HepG2 (cell line): ENCODE measurements around the gene LRRC28. TPM values are rescaled to one million over a fixed set of nuclear protein-coding genes. Genes with fewer than 3 reads are reported as not detected.

ENCODE experiments used
- ATAC-seq: fragments of 200-7000 bp; cut with Tn5 transposase; 3 replicates; pipeline ENCODE4 v1.9.1; 2020; ENCODE audit warnings: mild to moderate bottlenecking, moderate library complexity
- BruUV-seq: library from RNA; stranded (reverse); fragments of 400-500 nt; replicated peaks from 2 replicates; lab custom pipeline; 2021; lab: Mats Ljungman, UMichigan
- CTCF ChIA-PET: fragments of 300-600 bp; formaldehyde crosslinking; extraction: SDS; loops from one replicate; lab custom pipeline; 2021; ENCODE audit warnings: low total read pairs, inconsistent platforms, low intra/inter-chr PET ratio; lab: Yijun Ruan, JAX
- POLR2A ChIA-PET: fragments of 350-600 bp; sonication (Branson Sonifier 250); formaldehyde crosslinking; loops from one replicate; lab custom pipeline; 2020; ENCODE audit warnings: antibody characterized with exemption, inconsistent platforms; lab: Yijun Ruan, JAX
- DNase-seq: peaks from one replicate; pipeline ENCODE4 v3.0.0-alpha.2; 2015; ENCODE audit warnings: low spot score
- FAIRE-seq: peaks from 3 replicates; lab custom pipeline; 2011; peaks lifted over from hg19 to GRCh38; lab: Jason Lieb, UNC
- H2AFZ ChIP-seq: one replicate; pipeline ENCODE4 v1.6.1; 2011; ENCODE audit warnings: low read length, inconsistent platforms
- H3K27ac ChIP-seq: fragments of 300-600 bp; 3 replicates; pipeline ENCODE4 v1.8.0; 2011; ENCODE audit warnings: mixed run types, mild to moderate bottlenecking, mixed read lengths, low read length, inconsistent platforms; ENCODE audit not compliant: insufficient read depth; ENCODE audit errors: extremely low read length
- H3K27me3 ChIP-seq, 2 experiments: fragments of 200-600 bp in 1 of 2; 2 replicates in 1 of 2; 3 replicates in 1 of 2; pipeline versions ENCODE4 v1.6.0 to v1.8.0; 2011; ENCODE audit warnings: low read length in 2 of 2, mild to moderate bottlenecking in 2 of 2, moderate library complexity in 2 of 2, inconsistent platforms in 1 of 2; ENCODE audit not compliant: insufficient read depth in 2 of 2, control insufficient read depth in 1 of 2
- H3K36me3 ChIP-seq, 2 experiments: fragments of 200-600 bp in 1 of 2; replicated peaks in 1 of 2; 2 replicates in 1 of 2; 3 replicates in 1 of 2; pipeline versions ENCODE4 v1.5.1 to v1.8.0; 2011; ENCODE audit warnings: low read length in 2 of 2, inconsistent platforms in 1 of 2; ENCODE audit not compliant: insufficient read depth in 2 of 2, control insufficient read depth in 1 of 2
- H3K4me1 ChIP-seq: 2 replicates; pipeline ENCODE4 v1.5.1; 2012; ENCODE audit warnings: low read length, inconsistent platforms; ENCODE audit not compliant: insufficient read depth
- H3K4me2 ChIP-seq: 2 replicates; pipeline ENCODE4 v1.6.0; 2011; ENCODE audit warnings: low read depth, low read length, inconsistent platforms
- H3K4me3 ChIP-seq, 3 experiments: fragments of 200-600 bp in 1 of 3; sonication (generic), shearing (Covaris generic) in 1 of 3; replicated peaks in 1 of 3; 2 replicates each; pipeline ENCODE4 v1.5.1; 2011 to 2016; ENCODE audit warnings: low read length in 3 of 3, inconsistent platforms in 2 of 3, low read depth in 2 of 3, mild to moderate bottlenecking in 2 of 3, control low read depth in 1 of 3, mixed read lengths in 1 of 3; ENCODE audit not compliant: insufficient read depth in 1 of 3
- H3K79me2 ChIP-seq: one replicate; pipeline ENCODE4 v1.6.1; 2011; ENCODE audit warnings: low read length, inconsistent platforms; ENCODE audit not compliant: insufficient read depth
- H3K9ac ChIP-seq: 2 replicates; pipeline ENCODE4 v1.6.0; 2011; ENCODE audit warnings: mild to moderate bottlenecking, low read depth, low read length, inconsistent platforms; ENCODE audit not compliant: insufficient read depth
- H3K9me3 ChIP-seq: 2 replicates; pipeline ENCODE4 v1.5.1; 2012; ENCODE audit warnings: mild to moderate bottlenecking, low read length
- H4K20me1 ChIP-seq: 2 replicates; pipeline ENCODE4 v1.6.0; 2011; ENCODE audit warnings: inconsistent platforms, mild to moderate bottlenecking, low read length, moderate library complexity; ENCODE audit not compliant: insufficient read depth
- CREB1 ChIP-seq, 2 experiments: fragments of 450-650 bp in 1 of 2; IDR thresholded peaks; 2 replicates each; pipeline ENCODE4 v1.6.1; 2016 to 2017; ENCODE audit warnings: control low read depth in 1 of 2, mild to moderate bottlenecking in 1 of 2, missing compliant biosample characterization in 1 of 2, missing genetic modification characterization in 1 of 2
- GATAD2A ChIP-seq: IDR thresholded peaks from 2 replicates; pipeline ENCODE4 v1.6.1; 2016
- NR1H2 ChIP-seq: sonication (generic); formaldehyde crosslinking; IDR thresholded peaks from 2 replicates; pipeline ENCODE4 v1.8.1; 2022; ENCODE audit warnings: low read depth, missing genetic modification reagents, borderline replicate concordance
- POGZ ChIP-seq: sonication (generic); formaldehyde crosslinking; IDR thresholded peaks from 2 replicates; pipeline ENCODE4 v1.4.0; 2020; ENCODE audit warnings: mild to moderate bottlenecking, missing genetic modification reagents
- RAD21 ChIP-seq: fragments of 450-650 bp; formaldehyde crosslinking; IDR thresholded peaks from 2 replicates; pipeline ENCODE4 v1.5.0; 2020; ENCODE audit warnings: mild to moderate bottlenecking
- SNRNP70 ChIP-seq: fragments of 200-400 bp; formaldehyde crosslinking; IDR thresholded peaks from 2 replicates; pipeline ENCODE4 v1.6.1; 2017; ENCODE audit warnings: mild to moderate bottlenecking, low read depth, low read length, moderate library complexity
- ZBTB37 ChIP-seq: sonication (generic); formaldehyde crosslinking; IDR thresholded peaks from 2 replicates; pipeline ENCODE4 v1.4.0; 2020; ENCODE audit warnings: mild to moderate bottlenecking, missing genetic modification reagents
- ZNF205 ChIP-seq: IDR thresholded peaks from 2 replicates; pipeline ENCODE4 v1.6.1; 2018; ENCODE audit warnings: missing biosample characterization, missing genetic modification reagents
- ZNF317 ChIP-seq: sonication (generic); formaldehyde crosslinking; IDR thresholded peaks from 2 replicates; pipeline ENCODE4 v1.5.0; 2020; ENCODE audit warnings: mild to moderate bottlenecking, missing genetic modification reagents
- ZNF354B ChIP-seq: sonication (generic); formaldehyde crosslinking; IDR thresholded peaks from 2 replicates; pipeline ENCODE4 v1.8.0; 2022; ENCODE audit warnings: mild to moderate bottlenecking, missing genetic modification reagents
- ZNF44 ChIP-seq: sonication (generic); formaldehyde crosslinking; IDR thresholded peaks from 2 replicates; pipeline ENCODE4 v1.5.1; 2020; ENCODE audit warnings: mild to moderate bottlenecking, missing genetic modification reagents
- ZNF577 ChIP-seq: sonication (generic); formaldehyde crosslinking; IDR thresholded peaks from 2 replicates; pipeline ENCODE4 v1.4.0; 2020; ENCODE audit warnings: mild to moderate bottlenecking, low read depth, missing genetic modification reagents, borderline replicate concordance
- WGBS: methylation state at CpG from one replicate; pipeline ENCODE4 v1.1.6; 2017; ENCODE audit warnings: low lambda C conversion rate; 5-methylcytosine and 5-hydroxymethylcytosine counted together
- in situ Hi-C: cut with HindIII; loops from 2 replicates; pipeline ENCODE4 v1.10.0; 2017; ENCODE audit warnings: low pct_unique_long_range_greater_than_20kb; ENCODE audit not compliant: extremely low pct_ligation_motif_present
- intact Hi-C: fragments of 100-400 bp; cut with micrococcal nuclease; formaldehyde crosslinking; loops from one replicate; pipeline ENCODE4 v1.10.0; 2022; ENCODE audit not compliant: unreplicated experiment
- polyA plus RNA-seq, 8 experiments: library from polyadenylated mRNA; depleted of rRNA in 3 of 8; stranded (reverse) in 7 of 8; unstranded in 1 of 8; fragments of >200 nt; fragmentation: Illumina TruSeq in 4 of 8; extraction: Trizol in 4 of 8; gene quantifications; 2 replicates each; pipeline versions ENCODE4 v1.2.1 to v1.2.3, GENCODE V29; 2011 to 2016; ENCODE audit warnings: low read depth in 4 of 8, missing spikeins in 1 of 8, mixed read lengths in 1 of 8; ENCODE audit not compliant: insufficient read depth in 1 of 8
- total RNA-seq, 5 experiments: library from RNA; depleted of rRNA; stranded (reverse); fragments of >200 nt; fragmentation: Illumina TruSeq; extraction: Trizol; gene quantifications; 2 replicates each; pipeline ENCODE4 v1.2.3, GENCODE V29; 2016; ENCODE audit warnings: low read depth in 1 of 5
- TF ChIP-seq, protein P1 (sequence below): fragments of 450-650 bp; IDR thresholded peaks from 2 replicates; pipeline ENCODE4 v1.6.1; 2016

LRRC28 gene
- total and polyA plus RNA-seq, 2 of the 13 experiments (the other 11 are each of a cell fraction or from before 2014, with no cell fraction given), result 17.5 to 21.3 TPM

DNA sequence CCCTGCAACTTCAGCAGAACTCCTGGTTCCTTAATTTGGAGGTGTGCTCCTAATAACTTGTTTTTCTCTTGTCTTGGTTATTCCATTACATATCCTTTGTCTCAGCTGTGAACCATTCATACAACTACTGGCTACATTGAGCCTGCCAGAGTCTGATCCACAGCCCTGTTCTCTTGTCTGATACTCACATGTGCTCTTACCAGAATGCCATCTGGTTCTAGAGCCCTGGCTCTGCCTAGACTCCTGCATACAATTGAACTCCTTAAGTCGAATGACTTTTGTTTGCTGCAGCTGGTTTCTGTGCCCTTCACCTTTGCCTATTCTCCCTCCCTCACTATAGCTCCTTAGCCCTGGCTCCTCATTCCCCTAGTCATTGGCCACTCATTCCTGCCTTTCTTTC, 85.5 kb downstream of the LRRC28 start:
- no peaks in the 10 kb centered on the region for H3K79me2 ChIP-seq
- H3K4me2 ChIP-seq, result no peak overlapping the region
- ATAC-seq (no peak), FAIRE-seq (no peak), DNase-seq (no peak)
- ChIA-PET POLR2A (no interaction called here), CTCF (no interaction called here)
- H3K9me3 ChIP-seq, result no peaks in the 10 kb centered on the region
- BruUV-seq, result no TSS peak
- intact Hi-C loops, result no loop called here
- in situ Hi-C loops, result no loop called here
- H3K9ac ChIP-seq, result no peak overlapping the region
- H3K27ac ChIP-seq, result no peak overlapping the region
- 59% methylated on average over 1 of the region's 1 CpG for WGBS
- no peak overlapping the region for H3K4me3 ChIP-seq
- no peaks in the 10 kb centered on the region; a peak in 1 of 5 replicates for H3K36me3 ChIP-seq
- TF ChIP-seq, protein P1, sequence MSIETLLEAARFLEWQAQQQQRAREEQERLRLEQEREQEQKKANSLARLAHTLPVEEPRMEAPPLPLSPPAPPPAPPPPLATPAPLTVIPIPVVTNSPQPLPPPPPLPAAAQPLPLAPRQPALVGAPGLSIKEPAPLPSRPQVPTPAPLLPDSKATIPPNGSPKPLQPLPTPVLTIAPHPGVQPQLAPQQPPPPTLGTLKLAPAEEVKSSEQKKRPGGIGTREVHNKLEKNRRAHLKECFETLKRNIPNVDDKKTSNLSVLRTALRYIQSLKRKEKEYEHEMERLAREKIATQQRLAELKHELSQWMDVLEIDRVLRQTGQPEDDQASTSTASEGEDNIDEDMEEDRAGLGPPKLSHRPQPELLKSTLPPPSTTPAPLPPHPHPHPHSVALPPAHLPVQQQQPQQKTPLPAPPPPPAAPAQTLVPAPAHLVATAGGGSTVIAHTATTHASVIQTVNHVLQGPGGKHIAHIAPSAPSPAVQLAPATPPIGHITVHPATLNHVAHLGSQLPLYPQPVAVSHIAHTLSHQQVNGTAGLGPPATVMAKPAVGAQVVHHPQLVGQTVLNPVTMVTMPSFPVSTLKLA, result peak; percentile 93
- TF ChIP-seq NR1H2 (CRISPR knock-in tag), result no peak
- H4K20me1 ChIP-seq, result no peaks in the 10 kb centered on the region
- H3K4me1 ChIP-seq, result peaks cover 21% of the 10 kb centered on the region
- no peaks in the 10 kb centered on the region for H3K27me3 ChIP-seq
- H2AFZ ChIP-seq, result no peak overlapping the region

GRCh38 chr15:99340347-99340746, 89.1 kb downstream of the LRRC28 start:
- TF ChIP-seq ZNF44 (CRISPR knock-in tag) (no peak), POGZ (CRISPR knock-in tag) (no peak), ZNF577 (CRISPR knock-in tag) (no peak), RAD21 (no peak), CREB1 (IDR thresholded peaks at IDR 0.05) (no peak), CREB1 (CRISPR knock-in tag; IDR thresholded peaks at IDR 0.05) (0 out of 2 replicates have a peak, but pooled peaks have one; percentile 45), ZBTB37 (CRISPR knock-in tag) (no peak), ZNF317 (CRISPR knock-in tag) (no peak), SNRNP70 (no peak), ZNF354B (no peak), GATAD2A (CRISPR knock-in tag) (peak; percentile 35; the same call in 1 of the 2 replicates), ZNF205 (CRISPR knock-in tag) (0 out of 2 replicates have a peak, but pooled peaks have one; percentile 7)
- TF ChIP-seq, all 625 proteins: peak for 3
- in situ Hi-C loops (no loop called here), intact Hi-C loops (loop anchor here (5.0 kb wide), 1 partner anchor 53 kb away; no protein-coding TSS in a partner anchor)
- WGBS, result 29% methylated on average over 3 of the region's 3 CpGs
- Histone ChIP-seq H3K36me3 (no peaks in the 10 kb centered on the region; a peak in 1 of 5 replicates), H2AFZ (no peak overlapping the region), H4K20me1 (no peaks in the 10 kb centered on the region), H3K9me3 (no peaks in the 10 kb centered on the region), H3K27me3 (no peaks in the 10 kb centered on the region), H3K4me1 (peaks cover 48% of the 10 kb centered on the region), H3K9ac (no peak overlapping the region), H3K4me3 (no peak overlapping the region), H3K27ac (peak overlapping the region; percentile 33), H3K79me2 (no peaks in the 10 kb centered on the region), H3K4me2 (peak overlapping the region; percentile 9; the same call in 1 of the 2 replicates)
- ChIA-PET CTCF (no interaction called here), POLR2A (interaction anchor here (1.0 kb wide), 1 partner anchor 44 kb away, joined by 3 read pairs; no protein-coding TSS in a partner anchor)
- no TSS peak for BruUV-seq
- ATAC-seq (peak; percentile 46; the same call in 1 of the 3 replicates), DNase-seq (peak; percentile 3), FAIRE-seq (peak; percentile 12)
